ENCODE data around the gene HABP2.

HABP2 gene

DNA sequence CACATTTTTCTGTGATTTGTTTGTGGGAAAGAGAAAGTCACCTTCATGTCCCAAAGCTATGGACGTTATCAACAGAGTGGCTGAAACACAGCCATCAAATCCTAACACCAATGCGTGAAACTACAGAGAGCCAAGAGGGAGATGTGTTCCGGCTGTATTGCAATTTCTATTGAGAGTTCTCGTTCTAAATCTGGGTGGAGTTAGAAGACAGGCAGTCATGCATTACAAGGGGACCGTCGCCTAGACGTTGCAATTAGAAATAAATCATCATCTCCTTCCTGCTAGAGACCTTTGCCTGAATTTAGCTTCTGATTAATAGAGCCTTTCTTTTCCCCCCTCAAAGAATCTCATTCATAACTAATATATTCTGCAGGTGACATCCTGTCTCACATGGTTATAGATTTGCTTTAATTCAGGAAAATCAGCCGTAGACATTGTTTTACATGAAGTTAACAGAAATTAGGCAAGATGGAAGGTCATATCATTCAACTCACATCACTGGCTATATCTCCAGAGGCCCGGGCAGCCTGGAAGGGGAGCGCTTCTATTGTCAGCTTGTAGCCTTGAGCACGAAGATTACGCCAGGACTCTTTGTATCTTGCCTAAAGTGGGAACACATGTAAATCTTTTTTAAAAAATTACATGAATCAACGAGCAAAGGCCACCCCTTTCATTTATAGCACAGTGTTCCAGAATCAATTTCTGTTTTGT lies 52.6 kb downstream of the HABP2 start:
- no peak overlapping the region for H3K27ac ChIP-seq (ENCODE audit: low read length)
- no peaks in the 10 kb centered on the region for H3K27me3 ChIP-seq (ENCODE audit: low read depth, low read length)
- H3K4me3 ChIP-seq (ENCODE audit: low read depth in 1 of 2, low read length in 2 of 2) = no peak overlapping the region
- no peaks in the 10 kb centered on the region for H3K36me3 ChIP-seq (ENCODE audit: control insufficient read depth in 1 of 2, insufficient read depth in 2 of 2, low read length in 2 of 2)
- no peaks in the 10 kb centered on the region for H3K9me3 ChIP-seq (ENCODE audit: control insufficient read depth in 1 of 2, low read length in 2 of 2)
- H3K4me1 ChIP-seq (ENCODE audit: control insufficient read depth in 1 of 2, insufficient read depth in 2 of 2, low read length in 2 of 2) = no peaks in the 10 kb centered on the region

DNA sequence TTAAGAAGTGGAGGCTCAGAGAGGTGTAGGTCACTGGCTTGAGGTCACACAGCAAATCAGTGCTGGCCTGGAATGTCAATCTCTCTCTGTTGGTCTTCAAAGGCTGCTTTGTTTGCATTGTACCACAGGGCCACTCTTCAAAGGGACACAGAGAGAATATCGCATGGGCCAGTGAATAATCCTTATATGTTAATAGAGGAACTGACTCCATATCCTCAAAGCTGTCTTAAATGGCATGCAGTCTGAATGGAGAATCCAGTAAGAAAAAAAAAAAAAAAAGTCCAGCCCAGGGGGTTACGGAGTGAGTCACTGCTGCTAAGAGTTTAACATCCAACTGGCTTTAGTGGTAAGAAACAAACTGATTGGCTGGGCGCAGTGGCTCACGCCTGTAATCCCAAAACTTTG lies 56.9 kb downstream of the HABP2 start:
- H3K4me3 ChIP-seq (ENCODE audit: low read depth in 1 of 2, low read length in 2 of 2) = no peak overlapping the region
- H3K9me3 ChIP-seq (ENCODE audit: control insufficient read depth in 1 of 2, low read length in 2 of 2) = no peaks in the 10 kb centered on the region
- peaks cover 0 to 5% of the 10 kb centered on the region in 2 donors for H3K4me1 ChIP-seq (ENCODE audit: control insufficient read depth in 1 of 2, insufficient read depth in 2 of 2, low read length in 2 of 2)
- H3K27me3 ChIP-seq (ENCODE audit: low read depth, low read length) = no peaks in the 10 kb centered on the region
- no peaks in the 10 kb centered on the region for H3K36me3 ChIP-seq (ENCODE audit: control insufficient read depth in 1 of 2, insufficient read depth in 2 of 2, low read length in 2 of 2)
- no peak overlapping the region for H3K27ac ChIP-seq (ENCODE audit: low read length)

DNA sequence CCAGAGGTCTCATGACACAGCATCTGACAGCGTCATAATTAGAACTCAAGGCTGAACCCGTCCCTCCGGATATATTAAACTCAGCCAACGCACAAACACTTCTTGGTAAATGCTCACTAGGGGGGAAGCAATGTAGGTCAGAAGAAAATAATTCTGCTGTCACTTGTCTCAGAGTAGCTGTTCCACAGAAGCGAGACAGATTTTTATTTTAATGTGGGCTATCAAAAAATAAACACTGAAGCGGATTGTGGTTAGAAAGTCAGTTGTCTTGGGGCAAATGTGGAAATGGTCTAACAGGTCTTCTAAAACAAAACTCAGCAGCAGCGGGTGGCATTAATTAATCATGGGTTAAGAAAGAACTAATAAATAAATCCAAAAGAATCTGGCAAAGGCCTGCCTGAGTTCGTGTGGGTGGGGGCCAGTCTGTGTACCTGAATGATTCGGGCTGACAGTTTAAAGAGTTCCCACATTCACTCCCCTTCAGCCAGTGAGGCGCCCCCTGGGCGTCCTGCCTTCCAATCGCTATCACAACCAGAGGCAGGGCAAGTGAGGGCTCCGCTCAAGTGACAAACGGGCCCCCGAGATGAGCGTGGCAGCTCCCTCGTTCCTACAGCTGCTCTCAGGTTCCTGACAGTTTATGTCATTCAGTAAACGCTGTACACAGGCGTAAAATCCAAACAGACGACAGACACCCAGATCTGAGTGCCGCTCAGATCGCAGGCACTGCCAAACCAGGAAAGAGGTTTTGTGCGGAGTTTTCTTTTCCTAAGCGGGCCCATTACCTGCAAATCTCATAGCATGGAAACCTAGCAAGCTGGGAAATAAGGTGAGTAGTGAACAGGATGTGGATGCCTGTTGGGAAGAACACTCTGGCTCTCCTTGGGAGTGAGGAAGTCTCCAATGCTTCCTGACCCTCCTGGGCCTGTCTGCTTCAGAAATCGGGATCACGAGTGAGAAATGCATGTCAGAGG lies 58.1 kb downstream of the HABP2 start:
- H3K36me3 ChIP-seq (ENCODE audit: control insufficient read depth in 1 of 2, insufficient read depth in 2 of 2, low read length in 2 of 2) = no peaks in the 10 kb centered on the region
- no peaks in the 10 kb centered on the region for H3K9me3 ChIP-seq (ENCODE audit: control insufficient read depth in 1 of 2, low read length in 2 of 2)
- H3K27ac ChIP-seq (ENCODE audit: low read length) = no peak overlapping the region
- H3K27me3 ChIP-seq (ENCODE audit: low read depth, low read length) = no peaks in the 10 kb centered on the region
- H3K4me1 ChIP-seq (ENCODE audit: control insufficient read depth in 1 of 2, insufficient read depth in 2 of 2, low read length in 2 of 2) = peaks cover 0 to 5% of the 10 kb centered on the region in 2 donors
- no peak overlapping the region for H3K4me3 ChIP-seq (ENCODE audit: low read depth in 1 of 2, low read length in 2 of 2)

DNA sequence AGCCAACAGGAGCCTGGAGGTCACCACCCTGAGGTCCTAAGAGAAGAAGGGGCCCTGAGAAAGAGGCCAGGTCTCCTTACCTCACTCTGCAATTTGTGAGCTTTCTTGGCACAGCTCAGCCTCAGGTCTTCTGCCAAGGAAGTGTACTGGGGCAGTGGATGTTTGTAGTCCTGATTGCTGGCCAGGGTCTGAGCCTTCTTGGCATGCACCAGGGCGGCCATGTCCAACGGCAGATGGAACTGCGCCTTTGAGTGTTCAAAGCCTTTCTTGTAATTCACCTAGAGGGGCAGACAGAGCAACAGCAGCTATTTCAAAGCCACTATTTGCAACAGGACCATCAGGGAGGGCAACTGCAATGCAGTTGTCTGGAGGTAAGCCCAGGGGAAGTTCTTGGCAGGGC lies 59.3 kb downstream of the HABP2 start:
- Histone ChIP-seq H3K36me3 (ENCODE audit: control insufficient read depth in 1 of 2, insufficient read depth in 2 of 2, low read length in 2 of 2) (no peaks in the 10 kb centered on the region), H3K4me3 (ENCODE audit: low read depth in 1 of 2, low read length in 2 of 2) (no peak overlapping the region), H3K27me3 (ENCODE audit: low read depth, low read length) (no peaks in the 10 kb centered on the region), H3K9me3 (ENCODE audit: control insufficient read depth in 1 of 2, low read length in 2 of 2) (no peaks in the 10 kb centered on the region), H3K4me1 (ENCODE audit: control insufficient read depth in 1 of 2, insufficient read depth in 2 of 2, low read length in 2 of 2) (peaks cover 0 to 5% of the 10 kb centered on the region in 2 donors), H3K27ac (ENCODE audit: low read length) (no peak overlapping the region)

DNA sequence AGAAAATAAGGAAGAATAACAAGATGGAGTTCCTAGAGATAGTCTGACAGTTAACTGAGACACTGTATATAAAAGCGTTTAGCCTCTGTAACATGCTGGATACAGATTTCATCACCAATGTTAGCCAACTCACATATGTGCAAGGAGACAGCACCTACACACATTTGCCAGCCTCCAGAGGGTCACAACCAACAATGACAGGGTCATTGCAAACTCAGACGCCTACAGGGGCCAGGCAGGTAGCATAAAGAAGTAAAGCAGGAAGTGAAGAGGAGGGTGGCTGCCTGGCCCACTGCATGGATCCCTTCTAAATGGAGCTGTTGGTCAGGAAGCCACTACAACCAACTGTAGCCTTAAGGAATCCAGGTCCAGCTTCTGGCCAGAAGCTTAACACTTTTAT lies 60.6 kb downstream of the HABP2 start:
- Histone ChIP-seq H3K27ac (ENCODE audit: low read length) (no peak overlapping the region), H3K4me1 (ENCODE audit: control insufficient read depth in 1 of 2, insufficient read depth in 2 of 2, low read length in 2 of 2) (peaks cover 0 to 5% of the 10 kb centered on the region in 2 donors), H3K36me3 (ENCODE audit: control insufficient read depth in 1 of 2, insufficient read depth in 2 of 2, low read length in 2 of 2) (no peaks in the 10 kb centered on the region), H3K9me3 (ENCODE audit: control insufficient read depth in 1 of 2, low read length in 2 of 2) (no peaks in the 10 kb centered on the region), H3K27me3 (ENCODE audit: low read depth, low read length) (no peaks in the 10 kb centered on the region), H3K4me3 (ENCODE audit: low read depth in 1 of 2, low read length in 2 of 2) (no peak overlapping the region)

DNA sequence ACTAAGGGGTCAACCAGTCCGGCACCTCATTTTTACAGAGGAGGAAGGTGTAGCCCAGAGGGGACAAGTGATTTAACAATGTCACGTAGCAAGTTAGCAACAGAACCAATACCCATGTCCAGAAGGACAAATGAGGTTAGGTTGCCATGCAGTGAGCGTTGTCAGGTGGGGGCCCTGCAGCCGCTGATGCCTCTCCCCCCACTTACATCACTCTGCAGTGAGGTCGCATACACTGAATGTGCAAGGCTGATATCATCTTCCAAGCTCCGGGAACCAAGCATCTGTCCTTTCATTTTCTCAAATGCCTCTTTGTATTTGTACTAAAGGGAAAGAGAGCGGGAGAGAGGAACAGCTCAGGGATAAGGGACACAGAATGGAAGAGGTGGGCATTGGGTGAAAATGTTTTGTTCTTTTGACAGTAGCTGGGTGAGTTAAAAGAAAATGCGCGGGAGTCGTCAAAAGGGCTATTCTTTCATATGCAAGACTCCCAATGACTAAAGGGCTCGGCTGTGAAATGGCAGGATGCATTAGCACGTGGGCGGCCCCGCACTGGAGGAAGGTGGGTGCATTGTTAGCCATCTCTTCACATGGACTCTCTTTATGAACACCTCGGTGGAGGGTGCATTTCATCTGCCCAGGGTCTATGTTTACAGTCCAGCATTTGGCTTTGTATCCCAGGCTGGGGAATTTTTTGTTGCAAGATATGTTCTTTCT lies 61.3 kb downstream of the HABP2 start:
- Histone ChIP-seq H3K27me3 (ENCODE audit: low read depth, low read length) (no peaks in the 10 kb centered on the region), H3K4me3 (ENCODE audit: low read depth in 1 of 2, low read length in 2 of 2) (no peak overlapping the region), H3K27ac (ENCODE audit: low read length) (no peak overlapping the region), H3K4me1 (ENCODE audit: control insufficient read depth in 1 of 2, insufficient read depth in 2 of 2, low read length in 2 of 2) (peaks cover 0 to 5% of the 10 kb centered on the region in 2 donors), H3K9me3 (ENCODE audit: control insufficient read depth in 1 of 2, low read length in 2 of 2) (no peaks in the 10 kb centered on the region), H3K36me3 (ENCODE audit: control insufficient read depth in 1 of 2, insufficient read depth in 2 of 2, low read length in 2 of 2) (no peaks in the 10 kb centered on the region)

DNA sequence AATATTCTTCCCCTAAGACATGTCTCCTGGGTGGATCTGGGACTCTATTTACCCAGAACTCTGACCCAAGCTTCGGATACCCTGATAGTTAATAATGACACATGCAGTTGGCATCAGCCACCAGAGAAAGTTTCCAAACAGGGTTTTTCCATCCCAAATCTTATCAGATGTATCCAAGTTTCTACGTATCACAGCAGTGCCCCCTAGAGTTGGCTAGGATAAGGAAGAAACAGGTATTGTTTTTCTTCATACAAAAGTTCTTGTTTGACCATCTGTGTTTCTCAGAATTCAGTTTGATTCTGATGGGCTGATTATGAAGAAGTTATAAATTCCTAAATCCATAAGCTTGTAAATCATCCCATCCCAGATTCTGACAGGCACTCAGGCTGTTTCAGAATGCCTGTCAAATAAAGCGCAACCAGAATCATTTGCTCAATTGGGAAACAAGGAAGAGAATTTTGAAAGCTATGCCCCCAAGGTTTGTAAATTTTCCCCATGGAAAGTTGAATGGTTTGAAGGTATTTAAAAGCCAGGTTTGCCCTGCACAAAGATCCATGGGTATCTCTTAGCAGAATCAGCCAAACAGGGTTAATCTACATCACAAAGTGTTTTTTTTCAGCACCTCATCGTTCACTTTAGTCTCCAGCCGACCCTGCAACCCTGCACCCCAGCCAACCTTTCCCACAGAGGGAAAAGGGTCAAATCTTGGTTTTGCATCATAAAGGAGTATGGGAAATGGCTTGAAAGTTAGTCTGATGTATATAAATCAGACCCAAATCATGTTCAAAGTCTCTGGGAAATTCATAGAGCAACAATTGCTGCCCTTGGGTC lies 63.6 kb downstream of the HABP2 start:
- no peak overlapping the region for H3K27ac ChIP-seq (ENCODE audit: low read length)
- H3K36me3 ChIP-seq (ENCODE audit: control insufficient read depth in 1 of 2, insufficient read depth in 2 of 2, low read length in 2 of 2) = no peaks in the 10 kb centered on the region
- no peaks in the 10 kb centered on the region for H3K9me3 ChIP-seq (ENCODE audit: control insufficient read depth in 1 of 2, low read length in 2 of 2)
- H3K4me3 ChIP-seq (ENCODE audit: low read depth in 1 of 2, low read length in 2 of 2) = no peak overlapping the region
- H3K4me1 ChIP-seq (ENCODE audit: control insufficient read depth in 1 of 2, insufficient read depth in 2 of 2, low read length in 2 of 2) = no peaks in the 10 kb centered on the region
- H3K27me3 ChIP-seq (ENCODE audit: low read depth, low read length) = no peaks in the 10 kb centered on the region

DNA sequence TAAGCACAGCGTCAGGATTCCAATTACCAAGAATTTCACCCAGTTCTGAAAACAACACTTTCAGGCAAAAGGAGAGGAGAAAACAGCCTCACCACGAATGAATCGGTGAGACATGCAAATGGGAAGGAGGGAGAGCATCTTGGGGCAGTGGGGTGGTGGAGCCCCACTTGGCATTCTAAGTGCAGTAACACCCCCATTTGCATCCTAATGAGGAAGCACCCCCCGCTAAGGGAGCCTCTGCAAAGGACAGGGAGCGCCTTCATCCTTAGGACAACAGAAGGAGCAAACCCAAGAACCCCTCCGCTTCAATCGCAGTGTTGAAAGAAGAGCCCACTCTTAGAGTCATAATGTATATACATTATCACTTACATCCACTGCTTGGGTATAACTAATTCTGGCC lies 64.2 kb downstream of the HABP2 start:
- no peaks in the 10 kb centered on the region for H3K4me1 ChIP-seq (ENCODE audit: control insufficient read depth in 1 of 2, insufficient read depth in 2 of 2, low read length in 2 of 2)
- no peaks in the 10 kb centered on the region for H3K9me3 ChIP-seq (ENCODE audit: control insufficient read depth in 1 of 2, low read length in 2 of 2)
- no peak overlapping the region for H3K4me3 ChIP-seq (ENCODE audit: low read depth in 1 of 2, low read length in 2 of 2)
- no peaks in the 10 kb centered on the region for H3K36me3 ChIP-seq (ENCODE audit: control insufficient read depth in 1 of 2, insufficient read depth in 2 of 2, low read length in 2 of 2)
- no peaks in the 10 kb centered on the region for H3K27me3 ChIP-seq (ENCODE audit: low read depth, low read length)
- no peak overlapping the region for H3K27ac ChIP-seq (ENCODE audit: low read length)

DNA sequence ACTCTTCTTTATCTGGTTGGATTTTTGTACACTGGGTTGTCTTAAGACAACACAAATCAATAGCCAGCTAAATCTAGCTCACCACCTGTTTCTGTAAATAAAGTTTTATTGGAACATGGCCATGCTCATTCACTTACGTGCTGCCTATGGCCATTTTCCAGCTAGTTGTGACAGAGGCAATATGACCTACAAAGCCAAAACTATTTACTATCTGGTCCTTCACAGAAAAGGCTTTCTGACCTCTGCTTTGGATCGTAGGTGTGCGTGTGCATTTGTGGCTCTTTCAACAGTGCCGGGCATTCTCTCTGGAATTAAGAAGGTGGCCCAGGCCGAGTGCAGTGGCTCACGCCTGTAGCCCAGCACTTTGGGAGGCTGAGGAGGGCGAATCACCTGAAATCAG lies 65.5 kb downstream of the HABP2 start:
- H3K27ac ChIP-seq (ENCODE audit: low read length) = no peak overlapping the region
- H3K36me3 ChIP-seq (ENCODE audit: control insufficient read depth in 1 of 2, insufficient read depth in 2 of 2, low read length in 2 of 2) = no peaks in the 10 kb centered on the region
- no peaks in the 10 kb centered on the region for H3K4me1 ChIP-seq (ENCODE audit: control insufficient read depth in 1 of 2, insufficient read depth in 2 of 2, low read length in 2 of 2)
- H3K9me3 ChIP-seq (ENCODE audit: control insufficient read depth in 1 of 2, low read length in 2 of 2) = no peaks in the 10 kb centered on the region
- H3K27me3 ChIP-seq (ENCODE audit: low read depth, low read length) = no peaks in the 10 kb centered on the region
- H3K4me3 ChIP-seq (ENCODE audit: low read depth in 1 of 2, low read length in 2 of 2) = no peak overlapping the region

DNA sequence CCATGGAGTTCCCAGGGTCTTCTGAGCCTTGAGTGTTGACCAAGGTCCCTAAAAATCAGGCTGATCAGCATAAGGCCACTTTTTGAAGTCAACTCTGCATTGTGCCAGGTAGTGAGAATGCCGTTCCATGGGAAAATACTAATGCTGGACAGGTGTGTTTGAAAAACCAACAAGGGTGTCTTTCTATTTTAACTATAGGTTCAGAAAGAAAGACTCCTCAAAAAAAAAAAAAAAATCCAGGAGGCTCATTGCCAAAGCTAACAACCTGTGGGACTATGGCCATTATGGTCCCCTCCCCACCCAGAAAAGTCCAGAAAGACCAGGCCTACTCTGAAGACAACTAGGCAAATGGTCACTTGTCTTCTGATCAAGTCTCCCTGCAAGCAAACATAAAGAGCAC lies 66.5 kb downstream of the HABP2 start:
- H3K27ac ChIP-seq (ENCODE audit: low read length) = no peak overlapping the region
- no peaks in the 10 kb centered on the region for H3K36me3 ChIP-seq (ENCODE audit: control insufficient read depth in 1 of 2, insufficient read depth in 2 of 2, low read length in 2 of 2)
- H3K9me3 ChIP-seq (ENCODE audit: control insufficient read depth in 1 of 2, low read length in 2 of 2) = no peaks in the 10 kb centered on the region

More for the DNA sequence above, 66.5 kb downstream of the HABP2 start:
- Histone ChIP-seq H3K27me3 (ENCODE audit: low read depth, low read length) (no peaks in the 10 kb centered on the region), H3K4me3 (ENCODE audit: low read depth in 1 of 2, low read length in 2 of 2) (no peak overlapping the region), H3K4me1 (ENCODE audit: control insufficient read depth in 1 of 2, insufficient read depth in 2 of 2, low read length in 2 of 2) (no peaks in the 10 kb centered on the region)

Measured in muscle layer of duodenum (tissue), 2 donors.